ENCODE data around the gene ITGB3. TPM values are rescaled to one million over a fixed set of nuclear protein-coding genes. Genes with fewer than 3 reads are reported as not detected.
A peak's percentile ranks its signal among the peaks of the same experiment; 100 is the strongest.

The ITGB3 gene
- total and polyA plus RNA-seq, 10 of the 15 experiments (the other 5 are each of a cell fraction or from before 2014, with no cell fraction given) = 0.69 to 22.8 (median 13.6) TPM

GRCh38 chr17:47257651-47258339 is 4.2 kb downstream of the ITGB3 start (continued):
- TF ChIP-seq, protein P1, sequence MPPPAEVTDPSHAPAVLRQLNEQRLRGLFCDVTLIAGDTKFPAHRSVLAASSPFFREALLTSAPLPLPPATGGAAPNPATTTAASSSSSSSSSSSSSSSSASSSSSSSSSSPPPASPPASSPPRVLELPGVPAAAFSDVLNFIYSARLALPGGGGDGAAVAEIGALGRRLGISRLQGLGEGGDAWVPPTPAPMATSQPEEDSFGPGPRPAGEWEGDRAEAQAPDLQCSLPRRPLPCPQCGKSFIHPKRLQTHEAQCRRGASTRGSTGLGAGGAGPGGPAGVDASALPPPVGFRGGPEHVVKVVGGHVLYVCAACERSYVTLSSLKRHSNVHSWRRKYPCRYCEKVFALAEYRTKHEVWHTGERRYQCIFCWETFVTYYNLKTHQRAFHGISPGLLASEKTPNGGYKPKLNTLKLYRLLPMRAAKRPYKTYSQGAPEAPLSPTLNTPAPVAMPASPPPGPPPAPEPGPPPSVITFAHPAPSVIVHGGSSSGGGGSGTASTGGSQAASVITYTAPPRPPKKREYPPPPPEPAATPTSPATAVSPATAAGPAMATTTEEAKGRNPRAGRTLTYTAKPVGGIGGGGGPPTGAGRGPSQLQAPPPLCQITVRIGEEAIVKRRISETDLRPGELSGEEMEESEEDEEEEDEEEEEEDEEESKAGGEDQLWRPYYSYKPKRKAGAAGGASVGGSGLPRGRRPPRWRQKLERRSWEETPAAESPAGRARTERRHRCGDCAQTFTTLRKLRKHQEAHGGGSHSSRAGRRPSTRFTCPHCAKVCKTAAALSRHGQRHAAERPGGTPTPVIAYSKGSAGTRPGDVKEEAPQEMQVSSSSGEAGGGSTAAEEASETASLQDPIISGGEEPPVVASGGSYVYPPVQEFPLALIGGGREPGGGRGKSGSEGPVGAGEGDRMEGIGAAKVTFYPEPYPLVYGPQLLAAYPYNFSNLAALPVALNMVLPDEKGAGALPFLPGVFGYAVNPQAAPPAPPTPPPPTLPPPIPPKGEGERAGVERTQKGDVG (CRISPR knock-in tag; IDR thresholded peaks at IDR 0.05) = no peak
- peak; percentile 53 to 58; a peak in 3 of 4 replicates for TF ChIP-seq IKZF2 (IDR thresholded peaks at IDR 0.05)
- TF ChIP-seq IKZF1 (conservative IDR thresholded peaks at IDR 0.05) = peak; percentile 65
- no peak for TF ChIP-seq MEF2B (IDR thresholded peaks at IDR 0.05; ENCODE audit: partially characterized antibody, poor library complexity, severe bottlenecking)
- no peak for TF ChIP-seq ZNF24 (IDR thresholded peaks at IDR 0.05)
- TF ChIP-seq PRDM15 (CRISPR knock-in tag; IDR thresholded peaks at IDR 0.05) = no peak
- TF ChIP-seq TCF3 (IDR thresholded peaks at IDR 0.05; ENCODE audit: borderline replicate concordance, insufficient read depth, low read depth, low read length) = no peak
- TF ChIP-seq HCFC1 (IDR thresholded peaks at IDR 0.05; ENCODE audit: low read length) = no peak
- TF ChIP-seq IRF4 (IDR thresholded peaks at IDR 0.05; ENCODE audit: low read depth, low read length) = no peak
- no peak for TF ChIP-seq NFYB (IDR thresholded peaks at IDR 0.05; ENCODE audit: insufficient read depth, low read depth, low read length)
- TF ChIP-seq RUNX3 (IDR thresholded peaks at IDR 0.05; ENCODE audit: low read length) = peak; percentile 32; the same call in 1 of the 2 replicates
- no peak for TF ChIP-seq SIX5 (IDR thresholded peaks at IDR 0.05; ENCODE audit: low read depth, low read length, severe bottlenecking)
- TF ChIP-seq SUZ12 (IDR thresholded peaks at IDR 0.05; ENCODE audit: unreplicated experiment) = no peak
- TF ChIP-seq ESRRA (IDR thresholded peaks at IDR 0.05; ENCODE audit: low read length) = no peak
- TF ChIP-seq RAD51 (IDR thresholded peaks at IDR 0.05) = no peak
- no peak for TF ChIP-seq ZNF622 (IDR thresholded peaks at IDR 0.05)
- TF ChIP-seq FOXK2 (IDR thresholded peaks at IDR 0.05) = no peak
